CD4-positive, CD25-positive, alpha-beta regulatory T cell (primary cell): ENCODE measurements around the gene ATG9A. TPM values are rescaled to one million over a fixed set of nuclear protein-coding genes. Genes with fewer than 3 reads are reported as not detected.
A peak's percentile ranks its signal among the peaks of the same experiment; 100 is the strongest.

ENCODE experiments used
- ATAC-seq, 2 donors: fragments of 150-1000 bp; cut with Tn5 transposase; one replicate each; pipeline ENCODE4 v1.10.0; 2021; ENCODE audit warnings: low read depth in 2 of 2, moderate number of reproducible peaks in 2 of 2, moderate library complexity in 1 of 2
- DNase-seq, 3 donors: peaks; one replicate each; pipeline versions ENCODE4 v3.0.0 to v3.0.0-alpha.2; 2012 to 2022; ENCODE audit warnings: mixed read lengths in 1 of 3
- H3K27ac ChIP-seq: one replicate; pipeline ENCODE4 v1.7.0; 2013; ENCODE audit warnings: mild to moderate bottlenecking, low read length; ENCODE audit not compliant: insufficient read depth, poor library complexity, severe bottlenecking
- H3K27me3 ChIP-seq: one replicate; pipeline ENCODE4 v1.7.0; 2013; ENCODE audit warnings: low read length; ENCODE audit not compliant: control insufficient read depth, insufficient read depth
- H3K36me3 ChIP-seq: one replicate; pipeline ENCODE4 v1.7.0; 2013; ENCODE audit warnings: mild to moderate bottlenecking, low read length, moderate library complexity; ENCODE audit not compliant: control insufficient read depth, insufficient read depth
- H3K4me1 ChIP-seq: 2 replicates; pipeline ENCODE4 v1.7.0; 2013; ENCODE audit warnings: mild to moderate bottlenecking, low read length; ENCODE audit not compliant: insufficient read depth, control insufficient read depth, poor library complexity, severe bottlenecking
- H3K4me3 ChIP-seq: one replicate; pipeline ENCODE4 v1.7.0; 2013; ENCODE audit warnings: low read depth, mild to moderate bottlenecking, low read length, moderate library complexity
- H3K9me3 ChIP-seq, 2 experiments: 1 replicate in 1 of 2; 2 replicates in 1 of 2; pipeline ENCODE4 v1.7.0; 2013; ENCODE audit warnings: low read length in 2 of 2, mild to moderate bottlenecking in 1 of 2, moderate library complexity in 1 of 2; ENCODE audit not compliant: control insufficient read depth in 2 of 2
- H3K27ac Mint-ChIP-seq, 3 donors: one replicate each; pipeline ENCODE4 v1.8.0; 2020 to 2022; ENCODE audit warnings: mild to moderate bottlenecking in 3 of 3, mixed read lengths in 3 of 3, moderate library complexity in 2 of 3
- H3K27me3 Mint-ChIP-seq: one replicate; pipeline ENCODE4 v1.8.0; 2022; ENCODE audit warnings: mild to moderate bottlenecking, mixed read lengths
- H3K36me3 Mint-ChIP-seq: one replicate; pipeline ENCODE4 v1.8.0; 2020; ENCODE audit warnings: mixed read lengths
- H3K4me1 Mint-ChIP-seq, 4 donors: one replicate each; pipeline ENCODE4 v1.8.0; 2020 to 2022; ENCODE audit warnings: mixed read lengths in 4 of 4, mild to moderate bottlenecking in 1 of 4
- H3K4me3 Mint-ChIP-seq, 4 donors: one replicate each; pipeline ENCODE4 v1.8.0; 2020 to 2022; ENCODE audit warnings: mild to moderate bottlenecking in 4 of 4, mixed read lengths in 4 of 4, moderate library complexity in 3 of 4
- H3K9me3 Mint-ChIP-seq, 7 donors: one replicate each; pipeline ENCODE4 v1.8.0; 2020 to 2022; ENCODE audit warnings: mixed read lengths in 7 of 7, mild to moderate bottlenecking in 3 of 7, moderate library complexity in 2 of 7
- polyA plus RNA-seq, 4 donors: library from polyadenylated mRNA; unstranded; fragments of 300-500 nt; fragmentation: Illumina TruSeq; gene quantifications; one replicate each; pipeline ENCODE4 v1.2.3, GENCODE V29; 2021
- total RNA-seq: library from RNA; stranded (reverse); gene quantifications from one replicate; pipeline ENCODE4 v1.2.3, GENCODE V29; 2022

The ATG9A gene
- total and polyA plus RNA-seq, 5 donors from 2014 or later: 18.7 to 68.0 (median 19.1) TPM

GRCh38 chr2:219225350-219225749 lies 4.1 kb downstream of the ATG9A start:
- Histone ChIP-seq H3K4me3 (no peak overlapping the region), H3K9me3 (no peaks in the 10 kb centered on the region), H3K36me3 (peaks cover 56% of the 10 kb centered on the region), H3K27ac (no peak overlapping the region), H3K27me3 (no peaks in the 10 kb centered on the region), H3K4me1 (peaks cover 24% of the 10 kb centered on the region)
- H3K27ac Mint-ChIP-seq: no peak overlapping the region
- ATAC-seq: no peak
- H3K4me1 Mint-ChIP-seq: peaks cover 11 to 42% (median 27%) of the 10 kb centered on the region in 4 donors
- H3K4me3 Mint-ChIP-seq: peak overlapping the region in 2 of 4 donors; percentile 92 to 98
- peaks cover 0 to 1% (median 0%) of the 10 kb centered on the region in 7 donors for H3K9me3 Mint-ChIP-seq
- peaks cover 28% of the 10 kb centered on the region for H3K36me3 Mint-ChIP-seq
- DNase-seq: no peak
- H3K27me3 Mint-ChIP-seq: no peaks in the 10 kb centered on the region

DNA sequence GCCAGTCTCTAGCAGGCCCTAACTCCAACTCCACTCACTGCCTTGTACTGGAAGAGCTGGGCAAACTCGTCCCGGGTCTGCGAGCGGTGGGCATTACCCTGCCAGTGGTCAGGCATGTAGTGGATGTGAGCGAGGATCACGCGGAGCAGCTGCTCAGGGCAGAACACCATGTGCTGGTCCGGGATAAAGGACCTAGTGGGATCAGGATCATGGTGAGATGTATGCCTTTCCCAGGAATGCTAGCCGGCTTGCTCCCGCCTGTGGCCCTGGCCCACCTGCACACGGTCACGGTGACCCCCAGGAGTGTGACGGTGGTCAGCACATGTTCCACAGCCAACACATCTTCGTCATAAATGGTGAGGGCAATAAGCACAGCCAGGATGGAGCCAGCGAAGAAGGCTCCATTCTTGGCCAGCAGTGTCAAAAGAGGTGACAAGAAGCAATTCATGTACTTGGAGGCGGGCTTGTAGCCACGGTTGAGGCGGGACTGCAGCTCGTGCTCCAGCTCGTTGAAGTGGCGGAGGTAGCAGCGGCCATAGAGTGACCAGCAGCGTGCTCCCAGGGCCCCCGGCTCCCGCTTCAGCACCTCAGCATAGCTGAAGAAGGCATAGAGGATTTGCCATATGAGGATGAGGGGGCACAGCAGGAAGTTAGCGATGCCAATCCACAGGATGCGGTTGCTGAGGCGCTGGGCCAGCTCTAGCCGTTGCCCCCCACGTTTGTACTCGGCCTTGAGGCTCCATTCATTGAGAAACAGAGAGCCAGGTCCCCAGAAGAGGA lies 5.4 kb downstream of the ATG9A start:
- Mint-ChIP-seq H3K27ac (peak overlapping the region in 1 of 3 donors; percentile 52), H3K4me3 (peak overlapping the region in 2 of 4 donors; percentile 38 to 98), H3K27me3 (no peaks in the 10 kb centered on the region), H3K4me1 (peaks cover 11 to 37% (median 19%) of the 10 kb centered on the region in 4 donors), H3K36me3 (peaks cover 28% of the 10 kb centered on the region), H3K9me3 (peaks cover 0 to 2% (median 0%) of the 10 kb centered on the region in 7 donors)
- no peaks in the 10 kb centered on the region for H3K27me3 ChIP-seq
- H3K4me3 ChIP-seq: no peak overlapping the region
- no peaks in the 10 kb centered on the region for H3K9me3 ChIP-seq
- ATAC-seq (no peak), DNase-seq (no peak)
- H3K36me3 ChIP-seq: peaks cover 59% of the 10 kb centered on the region
- H3K27ac ChIP-seq: no peak overlapping the region
- H3K4me1 ChIP-seq: peaks cover 26% of the 10 kb centered on the region

DNA sequence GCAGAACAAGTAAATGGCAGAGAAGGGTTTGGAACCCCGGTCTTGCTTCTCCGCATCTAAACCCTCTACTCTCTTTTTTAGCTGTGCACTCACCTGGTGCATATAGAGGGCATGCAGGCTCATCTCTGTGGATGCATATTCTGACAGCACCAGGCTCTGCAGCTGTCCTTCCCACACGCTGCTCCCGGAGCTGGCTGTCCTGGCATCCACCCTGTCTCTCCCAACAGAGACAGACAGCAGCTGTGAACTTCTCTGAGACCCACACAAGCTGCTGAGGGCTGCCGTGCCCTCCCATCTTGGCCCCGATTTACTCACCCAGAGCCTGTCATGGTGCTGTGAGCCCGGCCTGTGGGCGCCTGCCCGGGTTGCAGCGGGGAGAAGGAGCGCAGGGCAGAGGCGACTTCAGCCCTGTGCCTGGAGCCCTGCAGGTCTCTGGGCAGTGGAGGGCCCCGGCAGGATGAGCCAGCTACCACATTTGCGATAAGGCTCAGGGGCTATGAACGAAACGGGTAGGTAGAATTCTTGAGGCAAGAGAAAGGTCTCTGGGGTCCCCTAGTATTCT lies 7.4 kb downstream of the ATG9A start:
- DNase-seq: no peak
- no peaks in the 10 kb centered on the region for H3K9me3 ChIP-seq
- Mint-ChIP-seq H3K27ac (peak overlapping the region in 1 of 3 donors; percentile 66), H3K4me1 (peaks cover 11 to 31% (median 19%) of the 10 kb centered on the region in 4 donors), H3K4me3 (peak overlapping the region in 2 of 4 donors; percentile 32 to 83), H3K27me3 (no peaks in the 10 kb centered on the region), H3K9me3 (peaks cover 0 to 2% (median 0%) of the 10 kb centered on the region in 7 donors), H3K36me3 (peaks cover 28% of the 10 kb centered on the region)
- H3K27me3 ChIP-seq: no peaks in the 10 kb centered on the region
- H3K27ac ChIP-seq: no peak overlapping the region
- no peak for ATAC-seq
- H3K36me3 ChIP-seq: peaks cover 59% of the 10 kb centered on the region
- no peak overlapping the region for H3K4me3 ChIP-seq
- H3K4me1 ChIP-seq: peaks cover 23% of the 10 kb centered on the region

GRCh38 chr2:219220652-219221402 lies 8.6 kb downstream of the ATG9A start:
- H3K4me1 Mint-ChIP-seq: peaks cover 9 to 31% (median 16%) of the 10 kb centered on the region in 4 donors
- peaks cover 0 to 2% (median 0%) of the 10 kb centered on the region in 7 donors for H3K9me3 Mint-ChIP-seq
- ATAC-seq: no peak
- DNase-seq: no peak
- Histone ChIP-seq H3K27ac (no peak overlapping the region), H3K4me3 (no peak overlapping the region), H3K36me3 (peaks cover 51% of the 10 kb centered on the region), H3K4me1 (peaks cover 23% of the 10 kb centered on the region), H3K9me3 (no peaks in the 10 kb centered on the region), H3K27me3 (no peaks in the 10 kb centered on the region)
- H3K27ac Mint-ChIP-seq: no peak overlapping the region
- peaks cover 26% of the 10 kb centered on the region for H3K36me3 Mint-ChIP-seq
- H3K27me3 Mint-ChIP-seq: no peaks in the 10 kb centered on the region
- peak overlapping the region in 1 of 4 donors; percentile 87 for H3K4me3 Mint-ChIP-seq

- peaks cover 42% of the 10 kb centered on the region for H3K36me3 ChIP-seq
- H3K27ac ChIP-seq: no peak overlapping the region
- H3K9me3 ChIP-seq: no peaks in the 10 kb centered on the region
- H3K4me3 Mint-ChIP-seq: peak overlapping the region; percentile 85 to 89 (median 86)
- H3K27ac Mint-ChIP-seq: peak overlapping the region in 1 of 3 donors; percentile 67
- peaks cover 9 to 26% (median 15%) of the 10 kb centered on the region in 4 donors for H3K4me1 Mint-ChIP-seq
- DNase-seq (no peak), ATAC-seq (no peak)
- peaks cover 21% of the 10 kb centered on the region for H3K36me3 Mint-ChIP-seq
- no peaks in the 10 kb centered on the region for H3K27me3 Mint-ChIP-seq
- H3K4me1 ChIP-seq: peaks cover 23% of the 10 kb centered on the region
- no peak overlapping the region for H3K4me3 ChIP-seq
- H3K27me3 ChIP-seq: no peaks in the 10 kb centered on the region
- H3K9me3 Mint-ChIP-seq: peaks cover 0 to 2% (median 0%) of the 10 kb centered on the region in 7 donors
Measured at GRCh38 chr2:219219784-219220532, 9.5 kb downstream of the ATG9A start.

- Histone ChIP-seq H3K36me3 (peaks cover 32% of the 10 kb centered on the region), H3K27me3 (no peaks in the 10 kb centered on the region), H3K4me3 (peak within 1 kb of the TSS; percentile 66), H3K27ac (peak within 1 kb of the TSS; percentile 50), H3K4me1 (peaks cover 23% of the 10 kb centered on the region), H3K9me3 (no peaks in the 10 kb centered on the region)
- Mint-ChIP-seq H3K27ac (peak within 1 kb of the TSS; percentile 27 to 86 (median 84)), H3K9me3 (peaks cover 0 to 2% (median 0%) of the 10 kb centered on the region in 7 donors), H3K4me1 (peaks cover 10 to 26% (median 14%) of the 10 kb centered on the region in 4 donors), H3K27me3 (no peaks in the 10 kb centered on the region), H3K4me3 (peak within 1 kb of the TSS; percentile 86 to 92 (median 88)), H3K36me3 (peaks cover 17% of the 10 kb centered on the region)
- ATAC-seq (peak; percentile 77 to 80), DNase-seq (peak; percentile 80 to 93 (median 86))
Measured at GRCh38 chr2:219218732-219219701, 10.4 kb downstream of the ATG9A start, which contains the start of gene ABCB6. TSS of gene ABCB6 (minus strand) at chr2:219218958. CDS start at chr2:219218673, 285 bp downstream.
